Nephron (organoid): Measurements from ENCODE around the gene SMIM5.
"Not testable (repeated sequence)": the region's sequence is repeated elsewhere in the genome, so short reads cannot be mapped to it uniquely, and the experiment has no call there.

ENCODE experiments used
- H3K27ac Mint-ChIP-seq, 3 experiments: 2 replicates each; pipeline ENCODE4 v1.8.0; 2020; ENCODE audit warnings: mixed read lengths in 3 of 3, mild to moderate bottlenecking in 2 of 3, moderate library complexity in 1 of 3
- H3K27me3 Mint-ChIP-seq: 2 replicates; pipeline ENCODE4 v1.8.0; 2021; ENCODE audit warnings: low read depth, mild to moderate bottlenecking, moderate library complexity, mixed read lengths
- H3K36me3 Mint-ChIP-seq: 2 replicates; pipeline ENCODE4 v1.8.0; 2020; ENCODE audit warnings: low read depth, mixed read lengths
- H3K4me1 Mint-ChIP-seq: 2 replicates; pipeline ENCODE4 v1.8.0; 2020; ENCODE audit warnings: mixed read lengths
- H3K4me3 Mint-ChIP-seq, 3 experiments: 2 replicates each; pipeline ENCODE4 v1.8.0; 2020; ENCODE audit warnings: mild to moderate bottlenecking in 3 of 3, mixed read lengths in 3 of 3, moderate library complexity in 2 of 3
- H3K9me3 Mint-ChIP-seq: 2 replicates; pipeline ENCODE4 v1.8.0; 2020; ENCODE audit warnings: mixed read lengths
- TF ChIP-seq, protein P1 (sequence below), 3 experiments: fragments of 200-600 bp; sonication (generic); IDR thresholded peaks; one replicate each; pipeline ENCODE4 v1.5.0; 2021; ENCODE audit warnings: antibody characterized with exemption in 3 of 3; ENCODE audit not compliant: unreplicated experiment in 3 of 3

The SMIM5 gene

DNA sequence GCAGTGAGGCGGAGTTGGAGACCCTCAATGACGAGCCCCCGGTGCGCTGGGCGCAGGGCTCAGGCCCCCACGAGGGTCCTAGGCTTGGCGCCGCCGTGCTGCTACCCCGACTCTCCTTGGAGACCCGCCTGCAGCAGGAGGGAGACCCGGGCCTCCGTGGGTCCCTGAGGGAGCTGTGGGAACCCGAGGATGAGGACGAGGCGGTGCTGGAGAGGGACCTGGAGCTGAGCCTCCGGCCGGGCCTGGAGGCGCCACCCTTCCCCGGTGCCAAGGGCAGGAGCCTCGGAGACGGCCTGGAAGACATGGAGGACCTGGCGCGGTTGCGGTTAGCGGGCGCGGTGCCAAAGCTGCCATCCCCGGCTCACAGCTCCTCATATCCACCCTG lies 43.3 kb upstream of the SMIM5 start:
- peaks cover 2% of the 10 kb centered on the region for H3K9me3 Mint-ChIP-seq
- no peaks in the 10 kb centered on the region for H3K4me1 Mint-ChIP-seq
- peaks cover 17% of the 10 kb centered on the region for H3K27me3 Mint-ChIP-seq
- no peaks in the 10 kb centered on the region for H3K36me3 Mint-ChIP-seq
- H3K27ac Mint-ChIP-seq = peak overlapping the region in 1 of 3 experiments; percentile 29
- TF ChIP-seq, protein P1, sequence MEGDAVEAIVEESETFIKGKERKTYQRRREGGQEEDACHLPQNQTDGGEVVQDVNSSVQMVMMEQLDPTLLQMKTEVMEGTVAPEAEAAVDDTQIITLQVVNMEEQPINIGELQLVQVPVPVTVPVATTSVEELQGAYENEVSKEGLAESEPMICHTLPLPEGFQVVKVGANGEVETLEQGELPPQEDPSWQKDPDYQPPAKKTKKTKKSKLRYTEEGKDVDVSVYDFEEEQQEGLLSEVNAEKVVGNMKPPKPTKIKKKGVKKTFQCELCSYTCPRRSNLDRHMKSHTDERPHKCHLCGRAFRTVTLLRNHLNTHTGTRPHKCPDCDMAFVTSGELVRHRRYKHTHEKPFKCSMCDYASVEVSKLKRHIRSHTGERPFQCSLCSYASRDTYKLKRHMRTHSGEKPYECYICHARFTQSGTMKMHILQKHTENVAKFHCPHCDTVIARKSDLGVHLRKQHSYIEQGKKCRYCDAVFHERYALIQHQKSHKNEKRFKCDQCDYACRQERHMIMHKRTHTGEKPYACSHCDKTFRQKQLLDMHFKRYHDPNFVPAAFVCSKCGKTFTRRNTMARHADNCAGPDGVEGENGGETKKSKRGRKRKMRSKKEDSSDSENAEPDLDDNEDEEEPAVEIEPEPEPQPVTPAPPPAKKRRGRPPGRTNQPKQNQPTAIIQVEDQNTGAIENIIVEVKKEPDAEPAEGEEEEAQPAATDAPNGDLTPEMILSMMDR (IDR thresholded peaks at IDR 0.05; ENCODE audit: unreplicated experiment in 3 of 3) = no peak
- peak overlapping the region; percentile 48 to 79 (median 76) for H3K4me3 Mint-ChIP-seq

DNA sequence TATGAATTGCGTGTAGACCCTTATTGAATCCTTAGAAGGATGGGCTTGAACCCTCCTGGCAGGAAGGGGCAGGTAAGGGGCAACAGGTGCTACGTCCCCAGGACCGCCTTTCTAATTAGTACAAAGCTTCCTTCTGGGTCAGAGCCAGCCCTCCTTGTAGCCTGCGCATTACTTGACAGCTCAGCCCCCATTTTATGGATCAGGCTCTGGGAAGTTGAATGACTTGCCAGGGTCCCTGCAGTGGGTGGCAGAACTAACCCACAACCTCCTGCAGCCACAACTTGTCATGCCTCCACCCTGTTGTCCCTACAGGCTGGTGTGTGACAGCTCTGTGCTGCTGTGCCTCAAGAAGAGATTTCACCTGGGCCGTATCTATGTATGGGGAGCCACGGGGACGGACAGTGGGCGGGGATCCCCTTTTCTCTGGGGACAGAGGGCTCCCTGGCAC lies 42.9 kb upstream of the SMIM5 start:
- Mint-ChIP-seq H3K4me1 (no peaks in the 10 kb centered on the region), H3K36me3 (no peaks in the 10 kb centered on the region), H3K4me3 (peak overlapping the region; percentile 48 to 79 (median 76)), H3K9me3 (peaks cover 2% of the 10 kb centered on the region), H3K27ac (peak overlapping the region in 1 of 3 experiments; percentile 29), H3K27me3 (peaks cover 17% of the 10 kb centered on the region)
- TF ChIP-seq, protein P1 (IDR thresholded peaks at IDR 0.05; ENCODE audit: unreplicated experiment in 3 of 3) = no peak

DNA sequence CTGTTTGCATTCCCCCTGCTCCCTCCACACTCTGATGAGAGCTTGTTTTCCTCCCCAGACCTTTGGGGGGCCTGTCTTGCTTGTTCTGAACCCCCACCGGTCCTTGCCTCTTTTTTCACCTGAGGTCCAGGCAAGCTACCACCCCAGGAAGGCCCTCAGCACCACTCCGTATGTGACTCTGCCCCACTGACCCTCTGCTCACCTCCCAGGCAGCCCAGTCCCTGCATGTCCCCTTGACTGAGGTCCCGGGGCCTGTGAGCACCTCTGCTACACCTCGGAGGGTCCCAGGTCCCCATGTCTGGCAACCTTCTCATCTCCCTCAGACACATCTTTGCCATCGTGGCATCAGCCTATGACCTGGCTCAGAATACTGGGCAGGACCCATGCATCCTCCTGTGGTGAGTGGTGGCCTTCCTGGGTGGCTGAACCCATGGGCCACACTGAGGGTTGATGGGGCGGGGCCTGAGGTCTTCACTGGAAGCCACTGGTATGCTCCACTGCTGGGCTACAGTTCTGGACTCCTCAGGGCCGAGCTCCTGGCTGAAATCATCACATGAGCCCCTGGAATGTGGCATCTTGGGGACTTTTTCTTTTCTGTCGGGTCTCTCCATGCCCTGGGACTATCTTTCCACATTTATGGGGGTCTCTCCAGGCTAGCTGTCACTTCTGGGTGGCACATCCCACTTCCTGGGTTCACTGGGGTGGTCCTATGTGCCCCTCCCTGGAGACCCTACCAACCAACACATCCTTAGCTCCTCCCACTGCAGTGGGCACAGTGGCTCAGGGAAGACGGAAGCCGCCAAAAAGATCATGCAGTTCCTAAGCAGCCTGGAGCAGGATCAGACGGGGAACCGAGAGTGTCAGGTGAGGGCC lies 42.1 kb upstream of the SMIM5 start:
- TF ChIP-seq, protein P1 (IDR thresholded peaks at IDR 0.05; ENCODE audit: unreplicated experiment in 3 of 3) = no peak
- Mint-ChIP-seq H3K4me3 (peak overlapping the region; percentile 73 to 79 (median 76)), H3K27ac (peak overlapping the region in 2 of 3 experiments; percentile 53 to 63), H3K4me1 (no peaks in the 10 kb centered on the region), H3K9me3 (no peaks in the 10 kb centered on the region), H3K36me3 (no peaks in the 10 kb centered on the region), H3K27me3 (peaks cover 13% of the 10 kb centered on the region)

DNA sequence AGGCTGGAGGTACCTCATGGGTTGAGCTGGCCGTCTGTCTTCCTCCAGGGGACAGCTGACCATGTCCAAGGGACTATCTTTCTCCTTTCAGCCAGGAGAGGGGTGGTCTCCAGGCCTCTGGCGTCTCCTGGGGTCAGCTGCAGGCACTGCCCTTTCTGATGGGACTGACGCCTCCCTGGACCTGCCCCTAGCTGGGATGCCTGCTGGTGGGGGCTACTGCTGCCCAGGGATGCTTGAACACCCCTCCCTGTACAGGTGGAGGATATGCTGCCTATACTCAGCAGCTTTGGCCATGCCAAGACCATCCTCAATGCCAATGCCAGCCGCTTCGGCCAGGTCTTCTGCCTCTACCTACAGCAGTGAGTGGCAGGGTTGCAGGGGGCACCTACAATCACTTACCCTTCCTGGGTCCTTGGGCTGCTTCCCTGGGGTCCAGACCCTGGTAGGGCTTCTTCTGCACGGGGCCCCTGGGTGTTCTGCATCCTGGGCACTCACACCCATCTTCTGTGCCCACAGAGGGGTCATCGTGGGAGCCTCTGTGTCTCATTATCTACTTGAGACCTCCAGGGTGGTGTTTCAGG lies 41.4 kb upstream of the SMIM5 start:
- H3K27ac Mint-ChIP-seq = no peak overlapping the region
- no peaks in the 10 kb centered on the region for H3K9me3 Mint-ChIP-seq
- H3K4me1 Mint-ChIP-seq = no peaks in the 10 kb centered on the region
- no peak overlapping the region for H3K4me3 Mint-ChIP-seq
- TF ChIP-seq, protein P1 (IDR thresholded peaks at IDR 0.05; ENCODE audit: unreplicated experiment in 3 of 3) = no peak
- H3K36me3 Mint-ChIP-seq = no peaks in the 10 kb centered on the region
- H3K27me3 Mint-ChIP-seq = peaks cover 7% of the 10 kb centered on the region

DNA sequence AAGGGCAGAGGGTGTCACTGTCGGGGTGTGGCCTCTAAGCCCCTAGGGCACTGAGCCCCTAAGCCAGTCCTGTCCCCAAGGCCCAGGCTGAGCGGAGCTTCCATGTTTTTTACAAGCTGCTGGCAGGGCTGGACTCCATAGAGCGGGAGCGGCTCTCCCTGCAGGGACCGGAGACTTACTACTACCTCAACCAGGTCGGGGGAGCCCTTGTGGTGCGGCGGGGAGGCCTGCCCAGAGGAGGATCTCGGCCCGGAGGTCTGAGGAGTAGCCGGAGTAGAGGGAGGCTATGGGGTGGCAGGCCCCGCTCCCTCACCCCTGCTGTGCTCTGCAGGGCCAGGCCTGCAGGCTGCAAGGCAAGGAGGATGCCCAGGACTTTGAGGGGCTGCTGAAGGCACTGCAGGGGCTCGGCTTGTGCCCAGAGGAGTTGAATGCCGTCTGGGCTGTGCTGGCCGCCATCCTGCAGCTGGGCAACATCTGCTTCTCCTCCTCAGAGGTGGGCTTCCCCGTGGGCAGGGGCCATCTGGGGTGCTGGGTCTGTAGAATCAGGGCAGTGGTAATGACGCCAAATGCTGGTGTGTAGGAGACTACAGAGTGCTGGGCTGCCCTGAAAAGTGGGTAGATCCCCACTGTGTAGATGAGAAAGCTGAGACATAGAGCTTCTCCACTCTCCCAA lies 40.8 kb upstream of the SMIM5 start:
- H3K27ac Mint-ChIP-seq = no peak overlapping the region
- peaks cover 3% of the 10 kb centered on the region for H3K27me3 Mint-ChIP-seq
- no peak overlapping the region for H3K4me3 Mint-ChIP-seq
- no peaks in the 10 kb centered on the region for H3K4me1 Mint-ChIP-seq
- TF ChIP-seq, protein P1 (IDR thresholded peaks at IDR 0.05; ENCODE audit: unreplicated experiment in 3 of 3) = no peak
- H3K36me3 Mint-ChIP-seq = no peaks in the 10 kb centered on the region
- no peaks in the 10 kb centered on the region for H3K9me3 Mint-ChIP-seq

DNA sequence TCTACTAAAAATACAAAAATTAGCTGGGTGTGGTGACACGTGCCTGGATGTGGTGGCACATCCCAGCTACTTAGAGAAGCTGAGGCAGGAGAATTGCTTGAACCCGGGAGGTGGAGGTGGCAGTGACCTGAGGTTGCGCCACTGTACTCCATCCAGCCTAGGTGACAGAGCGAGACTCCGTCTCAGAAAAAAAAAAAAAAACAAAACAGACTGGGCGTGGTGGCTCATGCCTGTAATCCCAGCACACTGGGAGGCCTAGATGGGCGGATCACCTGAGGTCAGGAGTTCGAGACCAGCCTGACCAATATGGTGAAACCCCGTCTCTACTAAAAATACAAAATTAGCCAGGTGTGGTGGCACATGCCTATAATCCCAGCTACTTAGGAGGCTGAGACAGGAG lies 39.8 kb upstream of the SMIM5 start:
- not testable (repeated sequence) for H3K4me1 Mint-ChIP-seq, H3K27me3 Mint-ChIP-seq, H3K27ac Mint-ChIP-seq, H3K9me3 Mint-ChIP-seq, H3K4me3 Mint-ChIP-seq, H3K36me3 Mint-ChIP-seq
